ENCODE results near the gene FANCE.

Gene FANCE

GRCh38 chr6:35465646-35466045, 13.5 kb downstream of the FANCE start:
- no peak for DNase-seq (ENCODE audit: extremely low read depth in 1 of 2, low read depth in 1 of 2)

GRCh38 chr6:35468181-35468979, 16.2 kb downstream of the FANCE start, which contains the start of gene RPL10A:
Gene RPL10A, plus strand, starts transcription at chr6:35468401. Its CDS starts 34 bp downstream, at chr6:35468435.
- peak; percentile 91 to 95 for DNase-seq (ENCODE audit: extremely low read depth in 1 of 2, low read depth in 1 of 2)

- no peak for DNase-seq (ENCODE audit: extremely low read depth in 1 of 2, low read depth in 1 of 2)
Observed at GRCh38 chr6:35468980-35469750, 17.0 kb downstream of the FANCE start.

GRCh38 chr6:35469751-35470662, 17.9 kb downstream of the FANCE start:
- DNase-seq (ENCODE audit: extremely low read depth in 1 of 2, low read depth in 1 of 2): no peak

GRCh38 chr6:35470663-35471120, 18.6 kb downstream of the FANCE start:
- DNase-seq (ENCODE audit: extremely low read depth in 1 of 2, low read depth in 1 of 2): no peak

- no peak for DNase-seq (ENCODE audit: extremely low read depth in 1 of 2, low read depth in 1 of 2)
Observed at GRCh38 chr6:35471836-35472345, 19.8 kb downstream of the FANCE start.

GRCh38 chr6:35473075-35473849, 21.1 kb downstream of the FANCE start:
- no peak for DNase-seq (ENCODE audit: extremely low read depth in 1 of 2, low read depth in 1 of 2)

- DNase-seq (ENCODE audit: extremely low read depth in 1 of 2, low read depth in 1 of 2): no peak
Observed at GRCh38 chr6:35473850-35474130, 21.7 kb downstream of the FANCE start.

GRCh38 chr6:35474131-35474941, 22.2 kb downstream of the FANCE start:
- no peak for DNase-seq (ENCODE audit: extremely low read depth in 1 of 2, low read depth in 1 of 2)

- DNase-seq (ENCODE audit: extremely low read depth in 1 of 2, low read depth in 1 of 2): no peak
Observed at GRCh38 chr6:35474942-35475570, 22.9 kb downstream of the FANCE start.

- DNase-seq (ENCODE audit: extremely low read depth in 1 of 2, low read depth in 1 of 2): no peak
Observed at GRCh38 chr6:35475573-35475972, 23.4 kb downstream of the FANCE start.

GRCh38 chr6:35476004-35476403, 23.9 kb downstream of the FANCE start:
- no peak for DNase-seq (ENCODE audit: extremely low read depth in 1 of 2, low read depth in 1 of 2)

- no peak for DNase-seq (ENCODE audit: extremely low read depth in 1 of 2, low read depth in 1 of 2)
Observed at GRCh38 chr6:35477028-35477427, 24.9 kb downstream of the FANCE start.

GRCh38 chr6:35477551-35478179, 25.5 kb downstream of the FANCE start:
- DNase-seq (ENCODE audit: extremely low read depth in 1 of 2, low read depth in 1 of 2): no peak

- DNase-seq (ENCODE audit: extremely low read depth in 1 of 2, low read depth in 1 of 2): no peak
Observed at GRCh38 chr6:35478259-35478658, 26.1 kb downstream of the FANCE start.

- DNase-seq (ENCODE audit: extremely low read depth in 1 of 2, low read depth in 1 of 2): no peak
Observed at GRCh38 chr6:35480176-35480575, 28.0 kb downstream of the FANCE start.

- DNase-seq (ENCODE audit: extremely low read depth in 1 of 2, low read depth in 1 of 2): no peak
Observed at GRCh38 chr6:35481226-35481625, 29.1 kb downstream of the FANCE start.

GRCh38 chr6:35483062-35483461, 30.9 kb downstream of the FANCE start:
- no peak for DNase-seq (ENCODE audit: extremely low read depth in 1 of 2, low read depth in 1 of 2)

All from activated CD8-positive, alpha-beta memory T cell treated with anti-CD3 and anti-CD28 coated beads for 1 hour (primary cell).